ENCODE results near the gene CEP20.
A peak's percentile ranks its signal among the peaks of the same experiment; 100 is the strongest.
"Not testable (repeated sequence)": the region's sequence is repeated elsewhere in the genome, so short reads cannot be mapped to it uniquely, and the experiment has no call there.

CEP20 gene

GRCh38 chr16:15888072-15888976 lies at the start of gene CEP20:
CEP20 (minus strand) TSS chr16:15888603; CDS start chr16:15888585, 18 bp downstream.
- no peak for TF ChIP-seq CTCF (IDR thresholded peaks at IDR 0.05; ENCODE audit: low read depth, low read length)
- peak; percentile 96 for DNase-seq (ENCODE audit: extremely low read depth, low read depth)

- not testable (repeated sequence) for DNase-seq (ENCODE audit: extremely low read depth, low read depth)
Observed at GRCh38 chr16:15936809-15937208, 48.4 kb upstream of the CEP20 start.

- no peak for DNase-seq (ENCODE audit: extremely low read depth, low read depth)
Observed at GRCh38 chr16:15934991-15935390, 46.6 kb upstream of the CEP20 start.

DNA sequence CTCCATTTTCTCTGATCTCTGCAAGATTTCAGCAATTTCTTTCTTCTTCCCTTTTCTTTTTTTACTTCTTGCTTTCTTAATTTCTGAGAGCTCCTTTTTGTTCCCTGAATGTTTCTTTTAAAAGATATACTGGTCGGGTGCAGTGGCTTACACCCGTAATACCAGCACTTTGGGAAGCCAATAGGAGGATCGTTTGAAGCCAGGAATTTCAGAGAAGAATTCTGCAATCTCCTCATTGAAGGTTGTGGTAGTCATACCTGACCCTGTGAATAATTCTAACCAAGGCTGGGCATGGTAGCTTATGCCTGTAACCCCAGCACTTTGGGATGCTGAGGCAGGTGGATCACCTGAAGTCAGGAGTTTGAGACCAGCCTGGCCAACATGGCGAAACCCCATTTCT lies 45.4 kb upstream of the CEP20 start:
- DNase-seq (ENCODE audit: extremely low read depth, low read depth), result no peak
- no peak for TF ChIP-seq CTCF (IDR thresholded peaks at IDR 0.05; ENCODE audit: low read depth, low read length)

More at GRCh38 chr16:15934991-15935390, 46.6 kb upstream of the CEP20 start:
- TF ChIP-seq CTCF (IDR thresholded peaks at IDR 0.05; ENCODE audit: low read depth, low read length), result no peak

DNA sequence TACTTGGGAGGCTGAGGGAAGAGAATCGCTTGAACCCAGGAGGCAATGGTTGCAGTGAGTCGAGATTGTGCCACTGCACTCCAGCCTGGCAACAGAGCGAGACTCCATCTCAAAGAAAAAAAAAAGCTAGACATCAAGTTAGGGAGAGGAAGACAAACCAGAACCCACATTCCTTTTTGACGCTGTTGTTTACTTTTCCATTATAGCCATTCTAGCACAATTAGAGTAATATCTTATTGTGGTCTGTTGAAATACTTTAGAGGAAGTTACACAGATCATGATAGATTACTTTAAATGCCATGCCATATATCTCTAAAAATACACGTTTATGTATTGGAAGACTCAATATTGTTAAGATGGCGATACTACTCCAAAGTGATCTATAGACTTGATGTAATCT lies 44.5 kb upstream of the CEP20 start:
- no peak for DNase-seq (ENCODE audit: extremely low read depth, low read depth)
- no peak for TF ChIP-seq CTCF (IDR thresholded peaks at IDR 0.05; ENCODE audit: low read depth, low read length)

DNA sequence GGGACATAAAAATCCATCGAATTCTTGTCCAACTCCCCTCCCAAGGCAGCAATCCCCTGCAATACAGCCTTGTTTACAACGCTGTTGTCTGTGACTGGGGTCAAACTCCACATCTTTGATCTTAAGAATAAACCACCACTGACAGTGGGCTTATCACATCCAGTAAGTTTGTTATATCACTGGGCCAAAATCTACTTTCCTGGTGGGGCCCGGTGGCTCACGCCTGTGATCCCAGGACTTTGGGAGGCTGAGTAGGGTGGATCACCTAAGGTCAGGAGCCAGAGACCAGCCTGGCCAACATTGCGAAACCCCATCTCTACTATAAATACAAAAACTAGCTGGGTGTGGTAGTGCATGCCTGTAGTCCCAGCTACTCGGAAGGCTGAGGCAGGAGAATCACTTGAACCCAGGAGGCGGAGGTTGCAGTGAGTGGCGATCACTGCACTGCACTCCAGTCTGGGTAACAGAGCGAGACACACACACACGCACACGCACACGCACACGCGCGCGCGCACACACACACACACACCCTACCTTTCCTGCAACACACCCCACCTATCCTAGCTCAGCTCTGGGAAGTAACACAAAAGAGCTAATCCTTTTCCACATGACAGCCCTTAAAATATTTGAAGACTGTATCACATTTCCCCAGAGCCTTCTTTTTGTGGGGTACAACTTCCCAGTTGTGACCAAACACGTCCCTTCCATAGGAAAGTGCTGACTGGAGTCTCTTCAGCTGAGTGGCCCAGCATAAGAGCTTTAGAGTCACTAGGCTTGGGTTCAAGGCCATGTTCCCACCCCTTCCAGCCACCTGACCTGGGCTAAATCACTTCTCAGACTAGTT lies 40.1 kb upstream of the CEP20 start:
- no peak for DNase-seq (ENCODE audit: extremely low read depth, low read depth)
- TF ChIP-seq CTCF (IDR thresholded peaks at IDR 0.05; ENCODE audit: low read depth, low read length), result no peak

GRCh38 chr16:15925631-15926030 lies 37.2 kb upstream of the CEP20 start:
- TF ChIP-seq CTCF (IDR thresholded peaks at IDR 0.05; ENCODE audit: low read depth, low read length), result no peak
- DNase-seq (ENCODE audit: extremely low read depth, low read depth), result no peak

All from AG09319 (cell line).